IMR-90 (cell line): ENCODE measurements around the gene PLAA.

Source experiments
- CTCF ChIP-seq: conservative IDR thresholded peaks from 2 replicates; pipeline ENCODE4 v1.5.1; 2012; ENCODE audit warnings: mild to moderate bottlenecking, low read depth, low read length, improper control_type of control experiment
- MAFK ChIP-seq: IDR thresholded peaks from 2 replicates; pipeline ENCODE4 v1.6.1; 2012; ENCODE audit warnings: low read depth, low read length, improper control_type of control experiment
- RCOR1 ChIP-seq: IDR thresholded peaks from 2 replicates; pipeline ENCODE4 v1.6.1; 2012; ENCODE audit warnings: mild to moderate bottlenecking, low read length, improper control_type of control experiment; ENCODE audit not compliant: insufficient replicate concordance
- TF ChIP-seq, protein P1 (sequence below): fragments of 150-350 bp; IDR thresholded peaks from 2 replicates; pipeline ENCODE4 v1.6.1; 2017; ENCODE audit warnings: mild to moderate bottlenecking, antibody characterized with exemption, low read length, low read depth

DNA sequence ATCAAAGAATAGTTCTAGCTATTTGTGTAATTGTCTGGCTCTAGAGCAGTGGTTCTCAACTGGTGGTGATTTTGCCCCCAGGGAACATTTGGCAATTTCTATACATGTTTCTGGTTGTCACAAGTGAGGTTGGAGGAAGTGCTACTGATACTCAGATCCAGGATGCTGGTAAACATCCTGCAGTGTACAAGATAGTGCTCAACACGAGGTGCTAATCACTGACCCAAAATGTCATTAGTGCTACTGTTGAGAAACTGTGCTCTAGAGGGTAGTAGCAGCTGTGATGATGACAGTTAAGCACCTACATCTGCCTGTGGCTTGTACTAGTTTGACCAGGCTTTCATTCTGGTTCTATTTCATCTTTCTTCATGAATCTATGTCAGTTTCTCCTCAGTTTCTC, 36.3 kb upstream of the PLAA start:
- TF ChIP-seq MAFK (no peak), CTCF (no peak), RCOR1 (no peak)
- TF ChIP-seq, protein P1, sequence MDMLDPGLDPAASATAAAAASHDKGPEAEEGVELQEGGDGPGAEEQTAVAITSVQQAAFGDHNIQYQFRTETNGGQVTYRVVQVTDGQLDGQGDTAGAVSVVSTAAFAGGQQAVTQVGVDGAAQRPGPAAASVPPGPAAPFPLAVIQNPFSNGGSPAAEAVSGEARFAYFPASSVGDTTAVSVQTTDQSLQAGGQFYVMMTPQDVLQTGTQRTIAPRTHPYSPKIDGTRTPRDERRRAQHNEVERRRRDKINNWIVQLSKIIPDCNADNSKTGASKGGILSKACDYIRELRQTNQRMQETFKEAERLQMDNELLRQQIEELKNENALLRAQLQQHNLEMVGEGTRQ: no peak
